GM19467 (cell line): Measurements from ENCODE around the gene TEAD4.

Experiments
- ATAC-seq: cut with Tn5 transposase; IDR thresholded peaks from one replicate; pipeline ENCODE4 v1.9.1; 2021; ENCODE audit warnings: mild to moderate bottlenecking, moderate library complexity; ENCODE audit not compliant: unreplicated experiment

TEAD4 gene

GRCh38 chr12:2999265-2999841 is 40.2 kb downstream of the TEAD4 start:
- ATAC-seq: no peak

DNA sequence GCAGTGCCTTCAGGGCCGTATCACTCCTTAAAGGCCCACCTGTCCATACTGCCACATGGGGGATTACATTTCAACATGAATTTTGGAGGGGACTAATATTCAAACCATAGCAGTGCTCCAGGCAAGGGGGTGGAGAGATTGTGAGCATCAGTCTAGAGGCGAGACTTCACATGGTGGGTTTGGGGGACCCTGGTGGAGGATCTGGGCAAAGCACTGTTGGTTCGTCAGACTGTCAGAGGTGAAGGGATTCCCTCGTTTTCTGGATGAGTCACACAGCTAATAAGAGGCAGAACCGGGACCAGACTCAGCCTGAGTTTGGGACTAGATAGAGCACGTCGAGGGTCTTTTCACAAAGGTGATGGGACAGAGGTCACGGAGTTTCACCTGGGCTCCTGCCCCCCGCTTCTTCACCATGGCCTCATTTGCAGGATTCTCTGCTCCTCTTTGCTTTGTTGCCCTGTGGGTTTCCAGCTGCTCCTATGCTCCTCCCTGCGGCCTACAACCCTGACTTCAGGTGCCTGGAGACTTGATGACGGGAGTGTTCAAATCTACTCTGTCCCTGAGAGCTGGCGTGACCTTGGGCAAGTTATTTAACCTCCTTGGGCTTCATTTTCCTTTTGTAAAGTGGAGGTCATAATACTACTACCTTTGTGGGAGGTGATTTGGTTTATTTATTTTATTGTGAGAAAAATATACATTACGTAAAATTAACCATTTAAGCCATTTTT is 41.5 kb downstream of the TEAD4 start:
- no peak for ATAC-seq

DNA sequence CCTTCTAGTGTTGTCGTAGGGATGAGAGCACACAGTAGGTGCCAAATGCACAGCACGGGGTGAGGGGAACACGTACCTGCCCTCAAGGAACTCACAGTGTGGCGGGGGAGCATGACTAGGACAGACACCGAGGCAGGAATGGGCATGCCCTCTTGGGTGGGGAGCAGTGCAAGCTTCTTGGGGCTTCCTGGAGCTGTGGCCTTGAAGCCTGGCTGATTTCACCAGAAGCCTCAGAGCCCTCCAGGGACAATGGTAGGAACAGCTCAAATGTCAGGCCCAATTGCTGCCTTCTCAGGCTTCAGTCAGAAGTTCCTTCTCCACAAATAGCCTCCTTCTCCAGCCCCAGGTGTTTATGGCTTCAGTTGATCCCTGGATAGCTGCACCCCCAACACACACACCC is 43.4 kb downstream of the TEAD4 start:
- ATAC-seq: no peak

- ATAC-seq: no peak
Observed at GRCh38 chr12:3003357-3003992, 44.3 kb downstream of the TEAD4 start.

DNA sequence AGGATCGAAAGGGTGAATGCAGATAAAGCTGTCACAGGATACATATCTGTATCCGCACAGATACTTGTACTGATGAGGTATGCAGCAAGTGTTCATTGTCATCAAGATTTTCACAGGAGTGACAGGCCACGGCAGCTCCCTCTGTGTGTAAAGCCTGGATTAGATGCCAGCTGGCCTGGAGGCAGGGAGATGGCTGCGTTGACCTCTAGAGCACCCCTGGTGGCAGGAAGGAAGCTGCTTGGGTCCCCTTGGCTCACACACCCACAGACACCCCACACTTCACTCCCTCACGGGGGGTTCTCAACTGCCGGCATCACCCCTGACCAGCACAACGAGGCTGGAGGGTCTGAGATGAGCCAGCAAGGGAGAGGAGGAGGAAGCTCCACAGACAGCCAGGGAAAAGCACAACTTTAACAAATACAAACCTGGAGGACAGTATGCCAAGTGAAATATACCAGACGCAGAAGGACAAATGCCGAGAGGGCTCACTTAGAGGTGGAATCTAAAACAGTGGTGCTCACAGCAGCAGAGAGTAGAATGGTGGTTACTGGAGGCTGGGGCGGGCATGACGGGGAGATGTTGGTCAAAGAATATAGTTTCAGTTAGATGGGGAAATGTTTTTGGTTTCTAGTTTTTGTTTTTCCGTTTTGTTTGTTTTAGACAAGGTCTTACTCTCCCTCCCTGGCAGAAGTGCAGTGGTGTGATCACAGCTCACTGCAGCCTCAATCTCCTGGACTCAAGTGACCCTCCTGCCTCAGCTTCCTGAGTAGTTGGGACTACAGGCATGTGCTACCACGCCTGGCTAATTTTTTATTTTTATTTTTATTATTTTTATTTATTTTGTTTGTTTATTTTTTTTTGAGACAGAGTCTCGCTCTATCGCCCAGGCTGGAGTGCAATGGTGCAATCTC is 45.7 kb downstream of the TEAD4 start:
- no peak for ATAC-seq

DNA sequence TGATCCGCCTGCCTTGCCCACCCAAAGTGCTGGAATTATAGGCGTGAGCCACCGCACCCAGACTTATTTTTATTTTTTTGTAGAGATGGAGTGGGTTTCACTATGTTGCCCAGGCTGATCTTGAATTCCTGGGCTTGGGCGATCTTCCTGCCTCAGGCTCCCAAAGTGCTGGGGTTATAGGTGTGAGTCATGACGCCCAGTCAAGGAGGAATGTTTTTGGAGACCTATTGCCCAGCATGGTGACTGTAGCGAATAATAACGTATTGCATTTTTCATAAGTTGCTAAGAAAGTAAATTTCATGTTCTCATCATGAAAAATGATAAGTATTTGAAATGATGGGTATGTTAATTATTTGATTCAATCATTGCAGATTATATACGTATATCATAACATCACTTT is 46.5 kb downstream of the TEAD4 start:
- no peak for ATAC-seq

DNA sequence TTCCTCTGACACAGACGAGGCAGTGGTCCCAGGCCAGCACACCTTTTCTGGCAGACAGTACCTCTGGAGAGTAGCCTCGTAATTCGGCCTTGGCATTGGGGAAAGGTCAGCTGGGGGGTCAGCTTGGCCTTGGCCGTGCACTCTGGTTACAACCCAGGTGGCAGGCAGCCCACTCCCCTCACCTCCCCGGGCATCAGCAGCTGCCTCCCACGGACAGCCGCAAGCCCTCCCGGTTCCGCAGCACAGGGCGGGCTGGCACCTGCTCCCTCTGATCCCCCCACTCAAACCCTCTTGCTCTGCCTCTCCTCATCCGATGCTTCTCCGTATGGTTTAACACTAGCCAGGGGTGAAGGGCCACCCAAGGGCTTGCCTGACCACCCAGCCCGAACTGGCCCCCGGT is 50.6 kb downstream of the TEAD4 start:
- no peak for ATAC-seq

GRCh38 chr12:3010214-3010930 is 51.2 kb downstream of the TEAD4 start:
- ATAC-seq: no peak

DNA sequence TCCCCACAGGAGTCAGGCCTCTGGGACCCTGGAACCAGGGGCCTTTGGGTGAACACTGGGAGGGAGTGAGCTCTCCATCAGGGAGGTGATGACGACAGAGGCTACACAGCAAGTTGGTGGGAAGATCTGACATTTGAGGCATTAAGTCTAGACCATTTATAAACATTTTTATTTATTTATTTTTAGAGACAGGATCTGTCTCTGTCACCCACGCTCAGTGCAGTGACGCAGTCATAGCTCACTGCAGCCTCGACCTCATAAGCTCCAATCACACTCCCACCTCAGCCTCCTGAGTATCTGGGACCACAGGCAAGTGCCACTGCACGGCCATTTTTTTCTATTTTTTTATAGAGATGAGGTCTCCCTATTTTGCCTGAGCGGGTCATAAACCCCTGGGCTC is 53.6 kb downstream of the TEAD4 start:
- no peak for ATAC-seq

- ATAC-seq: no peak
Observed at GRCh38 chr12:3014641-3015040, 55.4 kb downstream of the TEAD4 start.

GRCh38 chr12:3015356-3015755 is 56.2 kb downstream of the TEAD4 start:
- ATAC-seq: no peak

- ATAC-seq: no peak
Observed at GRCh38 chr12:3016191-3016590, 57.0 kb downstream of the TEAD4 start.

DNA sequence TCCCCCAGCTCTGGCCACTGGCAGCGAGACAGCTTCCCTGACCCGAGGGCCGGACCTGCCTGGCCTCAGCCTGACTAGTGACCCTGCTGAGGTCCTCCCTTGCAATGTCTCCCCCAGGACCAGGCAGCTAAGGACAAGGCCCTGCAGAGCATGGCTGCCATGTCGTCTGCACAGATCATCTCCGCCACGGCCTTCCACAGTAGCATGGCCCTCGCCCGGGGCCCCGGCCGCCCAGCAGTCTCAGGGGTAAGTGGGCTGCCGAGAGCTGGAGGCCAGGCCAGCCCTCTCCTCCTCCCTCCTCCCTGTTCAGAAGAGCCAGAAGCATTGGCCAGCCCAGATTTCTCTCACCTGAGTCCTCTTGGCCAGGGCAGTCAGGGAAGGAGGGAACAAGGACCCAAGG is 58.1 kb downstream of the TEAD4 start:
- ATAC-seq: no peak

DNA sequence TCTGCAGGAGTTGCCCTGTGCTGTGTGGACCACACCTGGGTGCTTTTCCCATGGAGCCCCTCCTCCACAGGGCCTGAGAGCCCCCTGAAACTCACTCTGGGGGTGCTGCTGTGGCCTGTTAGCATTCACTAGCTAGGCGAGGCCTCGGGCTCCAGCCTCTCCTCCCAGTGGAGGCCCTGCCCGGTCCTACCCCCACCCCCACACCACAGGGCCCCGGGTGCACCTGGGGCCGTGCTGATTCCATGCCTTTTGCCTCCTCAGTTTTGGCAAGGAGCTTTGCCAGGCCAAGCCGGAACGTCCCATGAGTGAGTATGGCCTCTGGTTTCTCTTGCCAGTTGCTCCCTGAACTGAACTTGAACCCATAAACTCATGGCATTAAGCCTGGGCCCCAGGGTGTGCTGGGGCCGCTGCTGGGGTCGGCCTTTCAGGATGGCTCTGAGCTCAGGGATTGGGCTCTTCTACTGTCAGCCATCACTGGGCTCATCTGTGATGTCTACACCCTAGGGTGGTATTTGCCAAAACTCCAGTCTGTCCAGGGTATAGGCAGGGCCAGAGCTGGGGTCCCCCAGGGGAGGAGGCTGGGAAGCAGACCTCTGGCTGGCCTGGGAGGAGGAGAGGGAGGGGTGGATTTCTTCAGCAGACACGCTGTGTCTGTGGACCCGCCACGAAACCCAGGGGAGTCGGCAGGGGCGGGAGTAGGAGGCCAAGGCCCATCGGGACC is 59.2 kb downstream of the TEAD4 start:
- ATAC-seq: no peak

GRCh38 chr12:3019005-3019680 is 59.9 kb downstream of the TEAD4 start:
- no peak for ATAC-seq

DNA sequence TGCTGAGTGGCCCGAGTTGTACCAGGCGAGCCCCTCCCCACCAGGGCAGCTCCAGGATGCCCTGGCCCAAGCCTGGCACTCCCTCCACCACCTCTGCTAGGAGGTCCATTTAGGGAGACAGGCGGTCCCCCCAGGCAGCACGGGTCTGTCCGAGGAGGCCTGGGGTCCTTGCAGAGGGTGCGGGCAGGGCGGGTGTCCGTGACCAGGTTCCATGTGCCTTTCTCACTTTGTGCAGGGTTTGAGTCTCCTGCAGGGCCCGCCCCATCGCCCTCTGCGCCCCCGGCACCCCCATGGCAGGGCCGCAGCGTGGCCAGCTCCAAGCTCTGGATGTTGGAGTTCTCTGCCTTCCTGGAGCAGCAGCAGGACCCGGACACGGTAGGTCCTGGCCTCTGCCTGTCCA is 61.2 kb downstream of the TEAD4 start:
- ATAC-seq: no peak

- no peak for ATAC-seq
Observed at GRCh38 chr12:3020850-3021435, 61.7 kb downstream of the TEAD4 start.

- ATAC-seq: no peak
Observed at GRCh38 chr12:3022411-3022810, 63.2 kb downstream of the TEAD4 start.

DNA sequence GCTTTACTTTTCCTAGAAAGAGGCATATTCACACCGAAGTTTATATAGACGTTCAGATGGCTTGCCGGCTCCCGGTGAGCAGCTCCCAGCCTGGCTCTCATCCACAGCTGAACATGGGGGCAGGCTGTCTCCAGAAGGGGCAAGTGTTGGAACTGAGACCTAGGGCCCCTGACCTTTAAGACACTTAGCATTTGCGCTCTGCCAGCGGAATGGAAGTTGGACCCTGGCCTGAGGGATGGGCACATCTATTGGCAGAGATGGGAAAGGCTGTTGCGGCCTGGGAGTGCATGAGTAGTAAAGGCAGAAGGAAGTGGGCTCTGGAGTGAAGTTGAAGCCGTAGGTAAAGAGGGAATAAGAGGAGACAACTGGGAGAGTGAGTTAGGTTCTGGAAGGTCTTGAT is 63.8 kb downstream of the TEAD4 start:
- no peak for ATAC-seq
